HEK293 (cell line): Measurements from ENCODE around the gene TRIM8.

ENCODE experiments used
- CTCF ChIA-PET: fragments of 350-600 bp; formaldehyde crosslinking; extraction: SDS; loops from one replicate; lab custom pipeline; 2021; ENCODE audit warnings: antibody characterized with exemption; lab: Yijun Ruan, JAX
- POLR2A ChIA-PET: fragments of 300-600 bp; formaldehyde crosslinking; extraction: SDS; loops from one replicate; lab custom pipeline; 2020; ENCODE audit warnings: antibody characterized with exemption, inconsistent platforms; lab: Yijun Ruan, JAX
- H3K27ac ChIP-seq: fragments of 200-500 bp; sonication (Bioruptor generic); 2 replicates; pipeline ENCODE4 v1.5.1; 2014; ENCODE audit warnings: low read depth, low read length, control low read depth, inconsistent platforms; ENCODE audit errors: extremely low read depth
- H3K36me3 ChIP-seq, 2 experiments: fragments of 200-500 bp in 1 of 2; sonication (Bioruptor generic) in 1 of 2; 1 replicate in 1 of 2; 2 replicates in 1 of 2; pipeline ENCODE4 v1.5.1; 2014 to 2017; ENCODE audit warnings: inconsistent platforms in 2 of 2, low read length in 2 of 2; ENCODE audit not compliant: control insufficient read depth in 2 of 2, insufficient read depth in 1 of 2
- H3K4me1 ChIP-seq: fragments of 200-500 bp; sonication (Bioruptor generic); 2 replicates; pipeline ENCODE4 v1.5.1; 2014; ENCODE audit warnings: mild to moderate bottlenecking, low read length, inconsistent platforms; ENCODE audit not compliant: control insufficient read depth, insufficient read depth
- H3K4me3 ChIP-seq: 2 replicates; pipeline ENCODE4 v1.5.1; 2011; ENCODE audit warnings: low read depth, mild to moderate bottlenecking, control low read depth, low read length, moderate library complexity
- H3K9me3 ChIP-seq: fragments of 200-500 bp; sonication (Bioruptor generic); 2 replicates; pipeline ENCODE4 v1.5.1; 2014; ENCODE audit warnings: low read depth, low read length, inconsistent platforms; ENCODE audit not compliant: control insufficient read depth, insufficient read depth
- ELK4 ChIP-seq: IDR thresholded peaks from 2 replicates; pipeline ENCODE4 v1.6.1; 2011; ENCODE audit warnings: mild to moderate bottlenecking, low read depth, low read length, borderline replicate concordance
- FEZF1 ChIP-seq: fragments of 450-650 bp; formaldehyde crosslinking; IDR thresholded peaks from 2 replicates; pipeline ENCODE4 v1.5.1; 2016; ENCODE audit warnings: missing biosample characterization, missing genetic modification characterization
- IKZF3 ChIP-seq: fragments of 450-650 bp; IDR thresholded peaks from 2 replicates; pipeline ENCODE4 v1.5.0; 2018; ENCODE audit warnings: missing biosample characterization, mild to moderate bottlenecking, missing genetic modification characterization, moderate library complexity
- PRDM4 ChIP-seq: fragments of 450-650 bp; formaldehyde crosslinking; IDR thresholded peaks from 2 replicates; pipeline ENCODE4 v1.5.1; 2017; ENCODE audit warnings: missing biosample characterization, missing genetic modification characterization
- SP2 ChIP-seq: fragments of 450-650 bp; formaldehyde crosslinking; IDR thresholded peaks from 2 replicates; pipeline ENCODE4 v1.5.1; 2016; ENCODE audit warnings: missing biosample characterization, missing genetic modification characterization
- WT1 ChIP-seq: fragments of 450-650 bp; formaldehyde crosslinking; IDR thresholded peaks from 2 replicates; pipeline ENCODE4 v1.5.1; 2016; ENCODE audit warnings: missing biosample characterization, missing genetic modification characterization
- ZBTB11 ChIP-seq: fragments of 450-650 bp; formaldehyde crosslinking; conservative IDR thresholded peaks from 2 replicates; pipeline ENCODE4 v1.5.1; 2016; ENCODE audit warnings: low read depth, missing biosample characterization, missing genetic modification characterization
- ZBTB48 ChIP-seq: fragments of 450-650 bp; formaldehyde crosslinking; IDR thresholded peaks from 2 replicates; pipeline ENCODE4 v1.5.1; 2016; ENCODE audit warnings: missing biosample characterization, missing genetic modification characterization
- ZIC2 ChIP-seq: fragments of 450-650 bp; formaldehyde crosslinking; IDR thresholded peaks from 2 replicates; pipeline ENCODE4 v1.5.1; 2016; ENCODE audit warnings: missing biosample characterization, missing genetic modification characterization
- ZNF121 ChIP-seq: fragments of 450-650 bp; formaldehyde crosslinking; IDR thresholded peaks from 2 replicates; pipeline ENCODE4 v1.5.1; 2016; ENCODE audit warnings: missing biosample characterization, missing genetic modification characterization
- ZNF155 ChIP-seq: fragments of 450-650 bp; formaldehyde crosslinking; IDR thresholded peaks from 2 replicates; pipeline ENCODE4 v1.5.1; 2016; ENCODE audit warnings: missing biosample characterization, missing genetic modification characterization
- ZNF157 ChIP-seq: fragments of 450-650 bp; formaldehyde crosslinking; IDR thresholded peaks from 2 replicates; pipeline ENCODE4 v1.5.1; 2016; ENCODE audit warnings: missing biosample characterization, missing genetic modification characterization
- ZNF16 ChIP-seq: fragments of 450-650 bp; formaldehyde crosslinking; IDR thresholded peaks from 2 replicates; pipeline ENCODE4 v1.5.1; 2016; ENCODE audit warnings: low read depth, missing biosample characterization, missing genetic modification characterization
- ZNF174 ChIP-seq: fragments of 450-650 bp; formaldehyde crosslinking; IDR thresholded peaks from 2 replicates; pipeline ENCODE4 v1.5.0; 2017; ENCODE audit warnings: missing biosample characterization, mild to moderate bottlenecking, missing genetic modification characterization
- ZNF24 ChIP-seq: fragments of 450-650 bp; formaldehyde crosslinking; IDR thresholded peaks from 2 replicates; pipeline ENCODE4 v1.5.1; 2016; ENCODE audit warnings: missing biosample characterization, missing genetic modification characterization
- ZNF266 ChIP-seq: fragments of 450-650 bp; formaldehyde crosslinking; IDR thresholded peaks from 2 replicates; pipeline ENCODE4 v1.5.1; 2016; ENCODE audit warnings: missing biosample characterization, missing genetic modification characterization, low read depth
- ZNF274 ChIP-seq, 2 experiments: fragments of 200-500 bp in 1 of 2; fragments of 450-650 bp in 1 of 2; sonication (Bioruptor generic) in 1 of 2; formaldehyde crosslinking in 1 of 2; IDR thresholded peaks; 2 replicates each; pipeline versions ENCODE4 v1.5.1 to v1.6.1; 2014 to 2016; ENCODE audit warnings: borderline replicate concordance in 1 of 2, inconsistent platforms in 1 of 2, low read length in 1 of 2, missing biosample characterization in 1 of 2, missing genetic modification characterization in 1 of 2
- ZNF292 ChIP-seq: fragments of 450-650 bp; formaldehyde crosslinking; IDR thresholded peaks from 2 replicates; pipeline ENCODE4 v1.5.1; 2016; ENCODE audit warnings: low read depth, missing biosample characterization, missing genetic modification characterization, borderline replicate concordance
- ZNF302 ChIP-seq: fragments of 450-650 bp; formaldehyde crosslinking; IDR thresholded peaks from 2 replicates; pipeline ENCODE4 v1.5.1; 2016; ENCODE audit warnings: missing biosample characterization, missing genetic modification characterization, low read depth
- ZNF324 ChIP-seq: fragments of 450-650 bp; formaldehyde crosslinking; IDR thresholded peaks from 2 replicates; pipeline ENCODE4 v1.5.1; 2016; ENCODE audit warnings: missing biosample characterization, missing genetic modification characterization
- ZNF335 ChIP-seq: fragments of 450-650 bp; formaldehyde crosslinking; conservative IDR thresholded peaks from 2 replicates; pipeline ENCODE4 v1.5.1; 2016; ENCODE audit warnings: missing biosample characterization, missing genetic modification characterization
- ZNF341 ChIP-seq: fragments of 450-650 bp; formaldehyde crosslinking; IDR thresholded peaks from 2 replicates; pipeline ENCODE4; 2016; ENCODE audit warnings: low read depth, missing biosample characterization, missing genetic modification characterization
- ZNF394 ChIP-seq: fragments of 450-650 bp; formaldehyde crosslinking; IDR thresholded peaks from 2 replicates; pipeline ENCODE4 v1.5.1; 2016; ENCODE audit warnings: missing biosample characterization, missing genetic modification characterization, mild to moderate bottlenecking, moderate library complexity, borderline replicate concordance
- ZNF404 ChIP-seq: fragments of 450-650 bp; formaldehyde crosslinking; IDR thresholded peaks from 2 replicates; pipeline ENCODE4 v1.5.1; 2017; ENCODE audit warnings: missing biosample characterization, missing genetic modification characterization
- ZNF416 ChIP-seq: fragments of 450-650 bp; formaldehyde crosslinking; IDR thresholded peaks from 2 replicates; pipeline ENCODE4 v1.5.1; 2016; ENCODE audit warnings: missing biosample characterization, missing genetic modification characterization
- ZNF561 ChIP-seq: fragments of 450-650 bp; IDR thresholded peaks from 2 replicates; pipeline ENCODE4 v1.5.1; 2018; ENCODE audit warnings: missing biosample characterization, missing genetic modification characterization, borderline replicate concordance
- ZNF596 ChIP-seq: fragments of 450-650 bp; IDR thresholded peaks from 2 replicates; pipeline ENCODE4 v1.5.0; 2018; ENCODE audit warnings: missing biosample characterization, mild to moderate bottlenecking, missing genetic modification characterization, moderate library complexity
- ZNF658 ChIP-seq: fragments of 450-650 bp; formaldehyde crosslinking; IDR thresholded peaks from 2 replicates; pipeline ENCODE4; 2016; ENCODE audit warnings: missing biosample characterization, missing genetic modification characterization
- ZNF660 ChIP-seq: fragments of 450-650 bp; IDR thresholded peaks from 2 replicates; pipeline ENCODE4 v1.5.1; 2018; ENCODE audit warnings: missing biosample characterization, mild to moderate bottlenecking, missing genetic modification characterization

The TRIM8 gene

GRCh38 chr10:102682416-102682815, 38.1 kb downstream of the TRIM8 start:
- Histone ChIP-seq H3K9me3 (no peaks in the 10 kb centered on the region), H3K36me3 (peaks cover 0 to 31% of the 10 kb centered on the region in 2 experiments; a peak in 2 of 3 replicates), H3K4me1 (peaks cover 4% of the 10 kb centered on the region), H3K4me3 (no peak overlapping the region), H3K27ac (no peak overlapping the region)
- ChIA-PET POLR2A (no interaction called here), CTCF (interaction anchor here (0.7 kb wide), 1 partner anchor 12 kb away, joined by 4 read pairs; no protein-coding TSS in a partner anchor)
- TF ChIP-seq ZNF404 (tag by site-specific recombination) = no peak
- TF ChIP-seq ZNF324 (tag by site-specific recombination) = no peak
- no peak for TF ChIP-seq ZNF155
- TF ChIP-seq ZNF302 (tag by site-specific recombination) = no peak
- no peak for TF ChIP-seq ZNF24 (tag by site-specific recombination)
- TF ChIP-seq ZNF292 (tag by site-specific recombination) = no peak
- TF ChIP-seq ZNF335 (tag by site-specific recombination) = no peak
- TF ChIP-seq SP2 (tag by site-specific recombination) = no peak
- TF ChIP-seq ELK4 = no peak
- TF ChIP-seq ZNF561 (tag by site-specific recombination) = no peak
- no peak for TF ChIP-seq FEZF1 (tag by site-specific recombination)
- no peak for TF ChIP-seq ZNF596 (tag by site-specific recombination)
- TF ChIP-seq ZNF174 (tag by site-specific recombination) = no peak
- no peak for TF ChIP-seq ZIC2
- no peak for TF ChIP-seq PRDM4
- TF ChIP-seq ZNF121 (tag by site-specific recombination) = no peak
- TF ChIP-seq WT1 (tag by site-specific recombination) = no peak
- no peak for TF ChIP-seq ZNF394 (tag by site-specific recombination)
- no peak for TF ChIP-seq ZNF16 (tag by site-specific recombination)
- TF ChIP-seq ZBTB11 (tag by site-specific recombination) = no peak

GRCh38 chr10:102682981-102683380, 38.7 kb downstream of the TRIM8 start:
- Histone ChIP-seq H3K4me1 (peaks cover 4% of the 10 kb centered on the region), H3K27ac (no peak overlapping the region), H3K9me3 (no peaks in the 10 kb centered on the region), H3K4me3 (no peak overlapping the region), H3K36me3 (peaks cover 0 to 35% of the 10 kb centered on the region in 2 experiments; a peak in 2 of 3 replicates)
- POLR2A ChIA-PET = interaction anchor here (1.6 kb wide), 1 partner anchor 31 kb away, joined by 3 read pairs; the partner anchor contains the start of gene ARL3
- TF ChIP-seq ZNF274 (IDR thresholded peaks at IDR 0.05; ENCODE audit: low read length) (no peak), ZNF274 (tag by site-specific recombination; IDR thresholded peaks at IDR 0.05; ENCODE audit: borderline replicate concordance) (no peak), ZBTB48 (tag by site-specific recombination) (no peak), ZNF658 (tag by site-specific recombination) (no peak), ZNF416 (no peak), ZNF292 (tag by site-specific recombination) (no peak), ZNF660 (tag by site-specific recombination) (no peak), ZNF266 (no peak), ZNF341 (no peak), IKZF3 (tag by site-specific recombination) (no peak), ZNF157 (no peak)
- CTCF ChIA-PET = interaction anchor here (0.5 to 1.0 kb wide), 3 partner anchors 13 to 387 kb away, joined by 3 to 4 read pairs (median 4); no protein-coding TSS in a partner anchor
